SK-N-SH (cell line): ENCODE data around the gene C11orf68. TPM values are rescaled to one million over a fixed set of nuclear protein-coding genes. Genes with fewer than 3 reads are reported as not detected.

Experiments
- CTCF ChIA-PET: fragments of 300-600, 350-600 bp; formaldehyde crosslinking; extraction: SDS; loops from one replicate; lab custom pipeline; 2021; lab: Yijun Ruan, JAX
- POLR2A ChIA-PET: fragments of 350-600 bp; sonication (Branson Sonifier 250); formaldehyde crosslinking; extraction: SDS; loops from one replicate; lab custom pipeline; 2020; ENCODE audit warnings: antibody characterized with exemption, inconsistent platforms; lab: Yijun Ruan, JAX
- DNase-seq: peaks from one replicate; pipeline ENCODE4 v3.0.0; 2012
- H2AFZ ChIP-seq: fragments of 200-600 bp; sonication (generic); 2 replicates; pipeline ENCODE4 v1.8.1; 2016; ENCODE audit warnings: antibody characterized with exemption, mild to moderate bottlenecking, low read depth
- H3F3A ChIP-seq: fragments of 200-600 bp; sonication (generic); replicated peaks from 2 replicates; pipeline ENCODE3; 2016; ENCODE audit warnings: antibody characterized with exemption, mild to moderate bottlenecking; ENCODE audit not compliant: insufficient read depth
- H3K27ac ChIP-seq, 2 experiments: fragments of 200-500 bp in 1 of 2; fragments of 200-600 bp in 1 of 2; sonication (Bioruptor generic) in 1 of 2; sonication (generic), shearing (Covaris generic) in 1 of 2; 2 replicates each; pipeline versions ENCODE4 v1.5.1 to v1.6.1; 2014 to 2016; ENCODE audit warnings: low read depth in 2 of 2, inconsistent platforms in 1 of 2, low read length in 1 of 2, mild to moderate bottlenecking in 1 of 2, mixed read lengths in 1 of 2
- H3K27me3 ChIP-seq: fragments of 200-600 bp; sonication (generic), shearing (Covaris generic); 2 replicates; pipeline ENCODE4 v1.6.1; 2016; ENCODE audit warnings: mixed run types; ENCODE audit not compliant: insufficient read depth
- H3K36me3 ChIP-seq, 2 experiments: fragments of 200-500 bp in 1 of 2; fragments of 200-600 bp in 1 of 2; sonication (Bioruptor generic) in 1 of 2; sonication (generic) in 1 of 2; replicated peaks in 1 of 2; 2 replicates each; pipeline versions ENCODE3 to v1.5.1; 2014 to 2016; ENCODE audit warnings: low read length in 1 of 2, mild to moderate bottlenecking in 1 of 2; ENCODE audit not compliant: insufficient read depth in 2 of 2, control insufficient read depth in 1 of 2
- H3K4me1 ChIP-seq, 2 experiments: fragments of 200-500 bp in 1 of 2; fragments of 200-600 bp in 1 of 2; sonication (Bioruptor generic) in 1 of 2; sonication (generic), shearing (Covaris generic) in 1 of 2; 2 replicates each; pipeline versions ENCODE4 v1.5.1 to v1.6.1; 2014 to 2016; ENCODE audit warnings: low read depth in 1 of 2, low read length in 1 of 2, mixed run types in 1 of 2; ENCODE audit not compliant: insufficient read depth in 2 of 2, control insufficient read depth in 1 of 2
- H3K4me2 ChIP-seq: fragments of 200-600 bp; sonication (generic), shearing (Covaris generic); 2 replicates; pipeline ENCODE4 v1.6.1; 2017; ENCODE audit warnings: mixed run types
- H3K4me3 ChIP-seq, 2 experiments: fragments of 200-500 bp in 1 of 2; fragments of 200-600 bp in 1 of 2; sonication (Bioruptor generic) in 1 of 2; sonication (generic), shearing (Covaris generic) in 1 of 2; 2 replicates each; pipeline versions ENCODE4 v1.5.1 to v1.8.1; 2014 to 2016; ENCODE audit warnings: low read depth in 2 of 2, inconsistent platforms in 1 of 2, low read length in 1 of 2, mild to moderate bottlenecking in 1 of 2, mixed read lengths in 1 of 2, moderate library complexity in 1 of 2
- H3K79me2 ChIP-seq: fragments of 200-600 bp; sonication (generic); 2 replicates; pipeline ENCODE4 v1.8.1; 2017; ENCODE audit warnings: mild to moderate bottlenecking; ENCODE audit not compliant: insufficient read depth
- H3K9ac ChIP-seq: fragments of 200-600 bp; sonication (generic); 2 replicates; pipeline ENCODE4 v1.6.1; 2017; ENCODE audit warnings: mixed run types
- H3K9me2 ChIP-seq: fragments of 200-600 bp; sonication (generic); 2 replicates; pipeline ENCODE4 v1.6.1; 2017; ENCODE audit warnings: mixed run types
- H3K9me3 ChIP-seq: fragments of 200-600 bp; sonication (generic); 2 replicates; pipeline ENCODE4 v1.6.1; 2017; ENCODE audit warnings: mixed run types, mild to moderate bottlenecking, moderate library complexity
- H4K20me1 ChIP-seq: fragments of 200-600 bp; sonication (generic); 2 replicates; pipeline ENCODE4 v1.6.1; 2017; ENCODE audit warnings: mild to moderate bottlenecking, mixed run types; ENCODE audit not compliant: insufficient read depth
- CHD2 ChIP-seq: fragments of 150-350 bp; IDR thresholded peaks from 2 replicates; pipeline ENCODE4 v1.6.1; 2018; ENCODE audit warnings: low read length; ENCODE audit not compliant: partially characterized antibody
- CTCF ChIP-seq: fragments of 200-600 bp; sonication (generic); IDR thresholded peaks from 2 replicates; pipeline ENCODE4 v1.6.1; 2017; ENCODE audit warnings: antibody characterized with exemption, mild to moderate bottlenecking, moderate library complexity
- ELF1 ChIP-seq: IDR thresholded peaks from 2 replicates; pipeline ENCODE4 v1.4.0; 2012
- FOXJ3 ChIP-seq: sonication (generic); formaldehyde crosslinking; IDR thresholded peaks from 2 replicates; pipeline ENCODE4 v1.5.1; 2020; ENCODE audit warnings: mild to moderate bottlenecking, missing genetic modification reagents
- GABPA ChIP-seq: IDR thresholded peaks from 2 replicates; pipeline ENCODE4 v1.4.0; 2012; ENCODE audit warnings: low read depth, mild to moderate bottlenecking
- IRF3 ChIP-seq: fragments of 150-350 bp; IDR thresholded peaks from 2 replicates; pipeline ENCODE4 v1.6.1; 2016; ENCODE audit warnings: mild to moderate bottlenecking, low read depth, low read length
- MEF2A ChIP-seq: IDR thresholded peaks from 2 replicates; pipeline ENCODE4 v1.4.0; 2012; ENCODE audit warnings: low read depth, borderline replicate concordance
- MXI1 ChIP-seq: IDR thresholded peaks from 2 replicates; pipeline ENCODE4 v1.6.1; 2012; ENCODE audit warnings: mild to moderate bottlenecking, low read depth, low read length, improper control_type of control experiment
- NFIC ChIP-seq: IDR thresholded peaks from 2 replicates; pipeline ENCODE4 v1.4.0; 2012; ENCODE audit warnings: borderline replicate concordance
- NRF1 ChIP-seq: IDR thresholded peaks from 2 replicates; pipeline ENCODE4 v1.6.1; 2012; ENCODE audit warnings: low read depth, mild to moderate bottlenecking, low read length
- POLR2AphosphoS5 ChIP-seq: IDR thresholded peaks from 2 replicates; pipeline ENCODE4 v1.6.1; 2012; ENCODE audit warnings: low read depth, low read length
- RAD21 ChIP-seq: IDR thresholded peaks from 2 replicates; pipeline ENCODE4 v1.6.1; 2012; ENCODE audit warnings: mild to moderate bottlenecking, low read length
- RXRA ChIP-seq: IDR thresholded peaks from 2 replicates; pipeline ENCODE4 v1.4.0; 2012; ENCODE audit warnings: low read depth, mild to moderate bottlenecking, borderline replicate concordance
- SIN3A ChIP-seq: IDR thresholded peaks from 2 replicates; pipeline ENCODE4 v1.6.1; 2012; ENCODE audit warnings: low read depth, mild to moderate bottlenecking, low read length, moderate library complexity, borderline replicate concordance
- SMC3 ChIP-seq: IDR thresholded peaks from 2 replicates; pipeline ENCODE4 v1.6.1; 2012; ENCODE audit warnings: low read depth, low read length, improper control_type of control experiment
- TCF12 ChIP-seq: IDR thresholded peaks from 2 replicates; pipeline ENCODE4 v1.4.0; 2012
- USF1 ChIP-seq: IDR thresholded peaks from 2 replicates; pipeline ENCODE4 v1.4.0; 2012; ENCODE audit warnings: low read depth, borderline replicate concordance
- USF2 ChIP-seq: fragments of 150-350 bp; IDR thresholded peaks from 2 replicates; pipeline ENCODE4 v1.6.1; 2017; ENCODE audit warnings: antibody characterized with exemption, low read length, low read depth, borderline replicate concordance
- YY1 ChIP-seq: IDR thresholded peaks from 2 replicates; pipeline ENCODE4 v1.4.0; 2012; ENCODE audit warnings: low read depth, mild to moderate bottlenecking
- WGBS: methylation state at CpG from one replicate; pipeline ENCODE4 v1.1.6; 2017; ENCODE audit warnings: low lambda C conversion rate; 5-methylcytosine and 5-hydroxymethylcytosine counted together
- polyA plus RNA-seq, 3 experiments: library from polyadenylated mRNA; depleted of rRNA; stranded (reverse); fragments of >200 nt; gene quantifications; 2 replicates each; pipeline ENCODE4 v1.2.3, GENCODE V29; 2012
- TF ChIP-seq, protein P1 (sequence below): IDR thresholded peaks from 2 replicates; pipeline ENCODE4 v1.4.0; 2012; ENCODE audit warnings: low read depth

C11orf68 gene
- polyA plus RNA-seq, 1 of the 3 experiments (the other 2 are of a cell fraction), result 65.3 TPM

DNA sequence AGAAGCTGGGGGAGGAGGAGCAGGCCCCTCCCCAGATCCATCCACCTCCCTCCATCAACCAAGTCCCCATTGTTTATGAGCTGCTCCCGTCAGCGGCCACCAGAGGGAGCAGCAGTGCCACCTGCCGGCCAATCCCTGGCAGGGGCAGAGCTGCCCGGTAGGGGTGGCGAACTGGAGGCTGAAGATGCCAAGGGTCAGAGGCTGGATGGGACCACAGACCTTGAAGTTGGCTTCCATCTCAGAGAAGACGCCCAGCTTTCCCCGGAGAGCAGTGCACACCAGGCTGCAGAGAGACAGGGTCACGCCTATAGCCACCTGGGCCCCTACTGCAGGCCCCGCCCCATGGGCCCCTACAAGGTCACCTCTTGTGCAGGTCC lies 34.2 kb downstream of the C11orf68 start:
- H3K4me2 ChIP-seq, result no peak overlapping the region
- H3K79me2 ChIP-seq, result peaks cover 39% of the 10 kb centered on the region
- H3K27ac ChIP-seq, result no peak overlapping the region; a peak in 1 of 4 replicates
- H2AFZ ChIP-seq, result no peak overlapping the region
- peaks cover 29% of the 10 kb centered on the region for H3F3A ChIP-seq
- no peak overlapping the region for H3K9ac ChIP-seq
- peaks cover 19 to 27% of the 10 kb centered on the region in 2 experiments for H3K4me1 ChIP-seq
- DNase-seq, result peak; percentile 92
- CTCF ChIA-PET, result interaction anchor here (0.6 to 15.2 kb wide), 64 partner anchors 8 to 415 kb away, joined by 3 to 374 read pairs (median 4); partner anchors contain the start of genes AP5B1, BANF1, C11orf68 and CFL1
- H3K36me3 ChIP-seq, result peaks cover 31 to 45% of the 10 kb centered on the region in 2 experiments
- WGBS, result 0% methylated on average over 2 of the region's 9 CpGs
- no peaks in the 10 kb centered on the region for H4K20me1 ChIP-seq
- TF ChIP-seq NRF1 (no peak), CHD2 (peak; percentile 41), MXI1 (no peak), GABPA (0 out of 2 replicates have a peak, but pooled peaks have one; percentile 14), SMC3 (peak; percentile 92), FOXJ3 (no peak), ELF1 (no peak), TCF12 (no peak), RXRA (no peak), POLR2AphosphoS5 (no peak), MEF2A (no peak), NFIC (no peak), YY1 (no peak), RAD21 (peak; percentile 80), CTCF (peak; percentile 98), SIN3A (0 out of 2 replicates have a peak, but pooled peaks have one; percentile 67), USF2 (no peak), IRF3 (no peak), USF1 (no peak)
- TF ChIP-seq, protein P1, sequence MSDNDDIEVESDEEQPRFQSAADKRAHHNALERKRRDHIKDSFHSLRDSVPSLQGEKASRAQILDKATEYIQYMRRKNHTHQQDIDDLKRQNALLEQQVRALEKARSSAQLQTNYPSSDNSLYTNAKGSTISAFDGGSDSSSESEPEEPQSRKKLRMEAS, result 0 out of 2 replicates have a peak, but pooled peaks have one; percentile 17
- H3K4me3 ChIP-seq, result peak overlapping the region in 1 of 2 experiments; percentile 4; a peak in 1 of 4 replicates
- no peaks in the 10 kb centered on the region for H3K9me2 ChIP-seq
- POLR2A ChIA-PET, result interaction anchor here (0.6 to 1.9 kb wide), 10 partner anchors 11 to 173 kb away, joined by 3 to 9 read pairs (median 4); partner anchors contain the start of gene MUS81
- no peaks in the 10 kb centered on the region for H3K27me3 ChIP-seq
- no peaks in the 10 kb centered on the region for H3K9me3 ChIP-seq
